Esophagus squamous epithelium (tissue), 5 donors: ENCODE results near the gene ZFHX3. TPM values are rescaled to one million over a fixed set of nuclear protein-coding genes. Genes with fewer than 3 reads are reported as not detected.
"Not testable (repeated sequence)": the region's sequence is repeated elsewhere in the genome, so short reads cannot be mapped to it uniquely, and the experiment has no call there.

Source experiments
- DNase-seq: peaks from one replicate; lab custom pipeline; 2025; lab: John Stamatoyannopoulos, UW
- H3K27ac ChIP-seq, 4 donors: fragments of 200-600 bp; sonication (generic); one replicate each; pipeline ENCODE4 v1.5.1; 2016 to 2019; ENCODE audit warnings: mild to moderate bottlenecking in 1 of 4
- H3K27me3 ChIP-seq, 4 donors: fragments of 200-600 bp; sonication (generic); 1 replicate in 3 of 4; 2 replicates in 1 of 4; pipeline versions ENCODE4 v1.5.1 to v1.6.0; 2017 to 2021; ENCODE audit warnings: antibody characterized with exemption in 1 of 4
- H3K36me3 ChIP-seq, 3 donors: fragments of 200-600 bp; sonication (generic); one replicate each; pipeline ENCODE4 v1.5.1; 2016 to 2019
- H3K4me1 ChIP-seq, 3 donors: fragments of 200-600 bp; sonication (generic); one replicate each; pipeline ENCODE4 v1.5.1; 2017 to 2019
- H3K4me3 ChIP-seq, 4 donors: fragments of 200-600 bp; sonication (generic); 1 replicate in 3 of 4; 2 replicates in 1 of 4; pipeline ENCODE4 v1.5.1; 2016 to 2019; ENCODE audit warnings: mild to moderate bottlenecking in 2 of 4, moderate library complexity in 1 of 4
- H3K9me3 ChIP-seq, 3 donors: fragments of 200-600 bp; sonication (generic); one replicate each; pipeline ENCODE4 v1.5.1; 2016 to 2019
- CTCF ChIP-seq, 6 experiments: fragments of 450-650 bp in 4 of 6; fragments of 200-600 bp in 2 of 6; sonication (generic) in 2 of 6; IDR thresholded peaks; one replicate each; pipeline ENCODE4 v1.5.1; 2016 to 2019; ENCODE audit warnings: antibody characterized with exemption in 6 of 6, mild to moderate bottlenecking in 4 of 6, moderate library complexity in 4 of 6
- POLR2A ChIP-seq, 4 donors: fragments of 450-650 bp; IDR thresholded peaks; one replicate each; pipeline ENCODE4 v1.6.1; 2017; ENCODE audit warnings: antibody characterized with exemption in 4 of 4, mild to moderate bottlenecking in 4 of 4, moderate library complexity in 3 of 4
- WGBS, 2 donors: methylation state at CpG; one replicate each; pipeline ENCODE4 v1.1.5; 2018; 5-methylcytosine and 5-hydroxymethylcytosine counted together
- intact Hi-C: fragments of 100-400 bp; cut with DNase I; formaldehyde crosslinking; loops from one replicate; pipeline ENCODE4 v1.15.0; 2022
- total RNA-seq, 4 donors: library from RNA; depleted of rRNA; stranded (reverse); fragments of >200 nt; gene quantifications; one replicate each; pipeline ENCODE4 v1.1.0, GENCODE V29; 2016
- donor health status: DM: yes; HTN: yes; CAD: no.

The ZFHX3 gene
- total RNA-seq, 4 donors from 2014 or later, result 3.5 to 12.8 (median 4.5) TPM

GRCh38 chr16:73013974-73014373, 34.0 kb downstream of the ZFHX3 start:
- Histone ChIP-seq H3K27me3 (no peaks in the 10 kb centered on the region), H3K4me1 (peaks cover 14 to 56% (median 32%) of the 10 kb centered on the region in 3 donors), H3K27ac (no peak overlapping the region), H3K4me3 (no peak overlapping the region), H3K36me3 (no peaks in the 10 kb centered on the region), H3K9me3 (no peaks in the 10 kb centered on the region)
- TF ChIP-seq CTCF (IDR thresholded peaks at IDR 0.05) (no peak), POLR2A (IDR thresholded peaks at IDR 0.05) (no peak)
- 98 to 99% methylated on average over 5 of the region's 5 CpGs for WGBS, 2 donors
- intact Hi-C loops, result no loop called here
- DNase-seq, result no peak

GRCh38 chr16:73012341-73012740, 35.6 kb downstream of the ZFHX3 start:
- DNase-seq, result no peak

GRCh38 chr16:73011926-73012325, 36.0 kb downstream of the ZFHX3 start:
- Histone ChIP-seq H3K4me3 (no peak overlapping the region), H3K9me3 (no peaks in the 10 kb centered on the region), H3K36me3 (no peaks in the 10 kb centered on the region), H3K27me3 (no peaks in the 10 kb centered on the region), H3K4me1 (peaks cover 14 to 42% (median 30%) of the 10 kb centered on the region in 3 donors), H3K27ac (no peak overlapping the region)
- TF ChIP-seq CTCF (IDR thresholded peaks at IDR 0.05) (no peak), POLR2A (IDR thresholded peaks at IDR 0.05) (no peak)
- intact Hi-C loops, result no loop called here
- 60 to 80% methylated on average over 4 of the region's 4 CpGs for WGBS, 2 donors
- DNase-seq, result no peak

More at GRCh38 chr16:73012341-73012740, 35.6 kb downstream of the ZFHX3 start:
- H3K4me1 ChIP-seq, result peaks cover 14 to 46% (median 32%) of the 10 kb centered on the region in 3 donors
- WGBS, 2 donors, result 85 to 90% methylated on average over 5 of the region's 5 CpGs
- H3K4me3 ChIP-seq, result no peak overlapping the region
- H3K9me3 ChIP-seq, result no peaks in the 10 kb centered on the region
- intact Hi-C loops, result no loop called here
- H3K27me3 ChIP-seq, result no peaks in the 10 kb centered on the region
- H3K27ac ChIP-seq, result no peak overlapping the region
- no peaks in the 10 kb centered on the region for H3K36me3 ChIP-seq
- TF ChIP-seq CTCF (IDR thresholded peaks at IDR 0.05) (no peak), POLR2A (IDR thresholded peaks at IDR 0.05) (no peak)

- H3K27me3 ChIP-seq, result no peaks in the 10 kb centered on the region
- WGBS, 2 donors, result 14 to 31% methylated on average over 8 to 12 of the region's 12 CpGs
- TF ChIP-seq POLR2A (IDR thresholded peaks at IDR 0.05) (no peak), CTCF (IDR thresholded peaks at IDR 0.05) (no peak)
- no peak overlapping the region for H3K27ac ChIP-seq
- H3K4me3 ChIP-seq, result no peak overlapping the region
- H3K36me3 ChIP-seq, result no peaks in the 10 kb centered on the region
- H3K4me1 ChIP-seq, result peaks cover 9 to 25% (median 12%) of the 10 kb centered on the region in 3 donors
- no peak for DNase-seq
- no peaks in the 10 kb centered on the region for H3K9me3 ChIP-seq
- intact Hi-C loops, result no loop called here
Measured at GRCh38 chr16:73010150-73010676, 37.7 kb downstream of the ZFHX3 start.

- WGBS, 2 donors, result 70 to 90% methylated on average over 7 to 11 of the region's 11 CpGs
Measured at GRCh38 chr16:73009710-73010109, 38.2 kb downstream of the ZFHX3 start.

More at GRCh38 chr16:73009710-73010109, 38.2 kb downstream of the ZFHX3 start:
- peaks cover 7 to 20% (median 9%) of the 10 kb centered on the region in 3 donors for H3K4me1 ChIP-seq
- H3K36me3 ChIP-seq, H3K9me3 ChIP-seq, H3K4me3 ChIP-seq, intact Hi-C loops, H3K27me3 ChIP-seq, DNase-seq, H3K27ac ChIP-seq: not testable (repeated sequence)
